Caco-2 (cell line): ENCODE measurements around the gene SLC7A5. TPM values are rescaled to one million over a fixed set of nuclear protein-coding genes. Genes with fewer than 3 reads are reported as not detected.

Experiments
- BruUV-seq: library from RNA; stranded (reverse); fragments of 400-500 nt; replicated peaks from 2 replicates; lab custom pipeline; 2021; lab: Mats Ljungman, UMichigan
- CTCF ChIA-PET: fragments of 300-600 bp; sonication (Branson Sonifier 250); formaldehyde crosslinking; loops from one replicate; lab custom pipeline; 2022; ENCODE audit warnings: antibody characterized with exemption; lab: Charles Lee
- POLR2A ChIA-PET: fragments of 300-600 bp; sonication (Branson Sonifier 250); formaldehyde crosslinking; loops from one replicate; lab custom pipeline; 2022; ENCODE audit warnings: antibody characterized with exemption; lab: Charles Lee
- DNase-seq, 2 experiments: peaks; one replicate each; pipeline versions ENCODE4 v3.0.0 to v3.0.0-alpha.2; 2020 to 2022
- H3K27me3 ChIP-seq: replicated peaks from 2 replicates; pipeline ENCODE4 v1.6.0; 2011; ENCODE audit warnings: low read length; ENCODE audit not compliant: control insufficient read depth, insufficient read depth
- H3K36me3 ChIP-seq: 2 replicates; pipeline ENCODE4 v1.5.1; 2011; ENCODE audit warnings: low read length; ENCODE audit not compliant: control insufficient read depth, insufficient read depth
- H3K4me1 ChIP-seq: fragments of 250-450 bp; sonication (Bioruptor Pico); 2 replicates; pipeline ENCODE4 v1.5.1; 2020; ENCODE audit warnings: mild to moderate bottlenecking
- H3K4me3 ChIP-seq: 2 replicates; pipeline ENCODE4 v1.5.1; 2011; ENCODE audit warnings: low read depth, mild to moderate bottlenecking, control low read depth, low read length
- H3K9me3 ChIP-seq: fragments of 250-450 bp; sonication (Bioruptor Pico); 2 replicates; pipeline ENCODE4 v1.5.1; 2020; ENCODE audit warnings: mild to moderate bottlenecking, moderate library complexity
- H3K27ac Mint-ChIP-seq: one replicate; pipeline ENCODE4 v1.8.0; 2022; ENCODE audit warnings: mixed read lengths; ENCODE audit not compliant: unreplicated experiment
- H3K27me3 Mint-ChIP-seq: one replicate; pipeline ENCODE4 v1.8.0; 2022; ENCODE audit warnings: mixed read lengths; ENCODE audit not compliant: insufficient read depth, unreplicated experiment
- H3K36me3 Mint-ChIP-seq: one replicate; pipeline ENCODE4 v1.8.0; 2022; ENCODE audit warnings: mild to moderate bottlenecking, mixed read lengths; ENCODE audit not compliant: insufficient read depth, unreplicated experiment
- H3K4me1 Mint-ChIP-seq: one replicate; pipeline ENCODE4 v1.8.0; 2022; ENCODE audit warnings: low read depth, mixed read lengths; ENCODE audit not compliant: unreplicated experiment
- H3K4me3 Mint-ChIP-seq: one replicate; pipeline ENCODE4 v1.8.0; 2022; ENCODE audit warnings: mild to moderate bottlenecking, moderate library complexity, mixed read lengths; ENCODE audit not compliant: unreplicated experiment
- H3K9me3 Mint-ChIP-seq: one replicate; pipeline ENCODE4 v1.8.0; 2022; ENCODE audit warnings: mixed read lengths; ENCODE audit not compliant: unreplicated experiment
- intact Hi-C: fragments of 100-400 bp; cut with micrococcal nuclease; formaldehyde crosslinking; loops from one replicate; pipeline ENCODE4 v1.10.0; 2022; ENCODE audit not compliant: unreplicated experiment
- total RNA-seq: library from RNA; stranded (reverse); gene quantifications from 2 replicates; pipeline ENCODE4 v1.2.3, GENCODE V29; 2022
- TF ChIP-seq, protein P1 (sequence below), 2 experiments: fragments of 200-600 bp in 1 of 2; IDR thresholded peaks; 1 replicate in 1 of 2; 2 replicates in 1 of 2; pipeline versions ENCODE4 v1.5.1 to v1.8.0; 2011 to 2022; ENCODE audit warnings: antibody characterized with exemption in 1 of 2, control low read depth in 1 of 2, inconsistent platforms in 1 of 2, low read depth in 1 of 2, low read length in 1 of 2, mild to moderate bottlenecking in 1 of 2, moderate library complexity in 1 of 2; ENCODE audit not compliant: insufficient read depth in 1 of 2, severe bottlenecking in 1 of 2, unreplicated experiment in 1 of 2

SLC7A5 gene
- total RNA-seq, 1 experiment from 2014 or later = 534 TPM

DNA sequence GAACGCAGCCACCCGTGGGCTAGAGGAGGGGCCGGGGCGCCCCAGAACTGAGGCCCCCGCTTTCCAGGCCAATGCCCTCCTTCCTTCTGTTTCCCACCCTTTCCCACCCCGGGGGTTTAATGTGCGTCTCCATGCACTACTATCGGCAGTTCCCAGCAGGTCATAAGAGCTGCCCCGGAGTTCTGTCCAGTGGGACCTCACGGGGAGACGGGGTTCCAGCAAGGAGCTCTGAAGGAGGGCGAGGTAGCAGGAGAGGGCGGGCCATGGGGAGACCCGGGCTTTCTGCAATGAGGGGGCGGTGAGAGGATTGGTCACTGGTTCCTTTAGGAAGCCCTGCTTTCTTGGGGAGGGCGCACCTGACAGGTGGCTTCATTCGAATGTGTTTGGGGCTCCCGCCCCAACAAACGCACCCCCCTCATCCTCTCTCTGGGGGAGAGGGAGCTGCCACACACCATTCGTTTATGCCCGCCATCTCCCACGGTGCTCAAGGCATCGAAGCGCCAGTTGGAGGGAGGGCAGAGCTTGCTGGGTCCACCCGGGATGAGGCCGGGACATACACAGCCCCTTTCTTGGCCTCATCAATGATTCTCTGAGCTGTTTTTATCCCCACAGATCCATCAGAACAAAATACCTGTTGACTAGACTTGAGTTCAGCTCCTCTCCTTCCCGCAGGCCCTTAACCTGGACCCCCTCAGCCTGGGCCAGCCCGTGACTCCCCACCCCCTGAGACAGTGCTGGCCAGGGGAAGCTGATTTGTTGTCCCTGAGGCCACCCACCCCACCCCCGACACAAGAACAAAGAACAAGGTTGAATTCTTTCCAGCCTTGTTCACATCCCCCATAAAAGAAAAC, 44.1 kb downstream of the SLC7A5 start:
- Mint-ChIP-seq H3K4me3 (peak overlapping the region; percentile 2), H3K27ac (peak overlapping the region; percentile 68), H3K9me3 (no peaks in the 10 kb centered on the region), H3K4me1 (peaks cover 29% of the 10 kb centered on the region), H3K27me3 (no peaks in the 10 kb centered on the region), H3K36me3 (peaks cover 78% of the 10 kb centered on the region)
- DNase-seq = peak in 1 of 2 experiments; percentile 36
- no peaks in the 10 kb centered on the region for H3K27me3 ChIP-seq
- intact Hi-C loops = loop anchor here (1.0 kb wide), 1 partner anchor 46 kb away; no protein-coding TSS in a partner anchor
- BruUV-seq = no TSS peak
- peaks cover 48% of the 10 kb centered on the region for H3K4me1 ChIP-seq
- CTCF ChIA-PET = interaction anchor here (0.6 kb wide), 2 partner anchors 35 to 792 kb away, joined by 4 to 6 read pairs; no protein-coding TSS in a partner anchor
- no peak overlapping the region for H3K4me3 ChIP-seq
- no peaks in the 10 kb centered on the region for H3K9me3 ChIP-seq
- POLR2A ChIA-PET = no interaction called here
- no peaks in the 10 kb centered on the region for H3K36me3 ChIP-seq
- TF ChIP-seq, protein P1, sequence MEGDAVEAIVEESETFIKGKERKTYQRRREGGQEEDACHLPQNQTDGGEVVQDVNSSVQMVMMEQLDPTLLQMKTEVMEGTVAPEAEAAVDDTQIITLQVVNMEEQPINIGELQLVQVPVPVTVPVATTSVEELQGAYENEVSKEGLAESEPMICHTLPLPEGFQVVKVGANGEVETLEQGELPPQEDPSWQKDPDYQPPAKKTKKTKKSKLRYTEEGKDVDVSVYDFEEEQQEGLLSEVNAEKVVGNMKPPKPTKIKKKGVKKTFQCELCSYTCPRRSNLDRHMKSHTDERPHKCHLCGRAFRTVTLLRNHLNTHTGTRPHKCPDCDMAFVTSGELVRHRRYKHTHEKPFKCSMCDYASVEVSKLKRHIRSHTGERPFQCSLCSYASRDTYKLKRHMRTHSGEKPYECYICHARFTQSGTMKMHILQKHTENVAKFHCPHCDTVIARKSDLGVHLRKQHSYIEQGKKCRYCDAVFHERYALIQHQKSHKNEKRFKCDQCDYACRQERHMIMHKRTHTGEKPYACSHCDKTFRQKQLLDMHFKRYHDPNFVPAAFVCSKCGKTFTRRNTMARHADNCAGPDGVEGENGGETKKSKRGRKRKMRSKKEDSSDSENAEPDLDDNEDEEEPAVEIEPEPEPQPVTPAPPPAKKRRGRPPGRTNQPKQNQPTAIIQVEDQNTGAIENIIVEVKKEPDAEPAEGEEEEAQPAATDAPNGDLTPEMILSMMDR (IDR thresholded peaks at IDR 0.05; ENCODE audit: insufficient read depth in 1 of 2, low read depth in 1 of 2, low read length in 1 of 2, severe bottlenecking in 1 of 2, unreplicated experiment in 1 of 2) = no peak

DNA sequence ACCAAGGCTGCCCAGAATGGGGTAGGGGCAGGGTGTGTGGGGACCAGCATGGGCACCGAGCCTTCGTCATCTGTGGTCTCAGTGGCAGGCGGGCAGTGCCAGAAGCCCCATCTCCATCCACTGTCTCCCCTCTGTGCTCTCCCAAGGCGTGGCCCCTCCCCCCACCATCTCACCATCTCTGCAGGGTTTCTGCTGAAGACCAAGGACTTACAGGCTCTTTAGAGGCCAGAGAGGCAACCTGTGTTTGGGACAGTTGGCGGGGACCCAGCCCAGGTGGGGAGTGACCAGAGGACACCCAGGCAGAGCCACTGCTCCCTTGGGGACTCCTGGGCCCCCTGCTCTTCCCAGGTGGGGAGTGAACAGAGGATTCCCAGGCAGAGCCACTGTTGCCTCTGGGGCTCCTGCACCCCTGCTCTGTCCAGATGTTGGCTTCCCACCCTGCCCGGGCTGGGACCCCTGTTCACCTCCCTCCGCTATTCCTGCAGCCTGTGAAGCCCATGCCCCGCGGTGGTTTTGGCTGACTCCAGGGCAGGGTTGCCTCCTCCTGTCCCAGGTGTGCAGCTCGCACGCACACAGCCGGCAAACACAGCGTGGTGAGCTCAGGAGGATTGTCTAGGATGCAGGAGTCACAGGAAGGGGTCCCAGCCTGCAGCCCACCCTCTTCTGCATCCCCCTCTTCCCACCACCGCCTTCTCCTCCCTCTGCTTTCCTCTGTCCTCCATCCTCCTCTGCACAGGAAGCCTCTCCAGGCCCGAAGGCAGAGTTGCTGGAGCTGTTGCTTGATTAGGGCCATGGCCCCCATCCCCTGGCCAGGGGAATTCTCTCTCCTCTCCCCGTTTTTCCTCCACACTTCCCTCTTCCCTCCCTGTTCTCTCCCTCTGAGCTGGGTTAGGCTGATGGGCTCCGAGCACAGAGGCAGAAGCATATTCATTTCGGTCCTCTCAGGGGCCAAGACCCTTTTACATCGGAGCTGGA, 45.0 kb downstream of the SLC7A5 start:
- H3K27me3 Mint-ChIP-seq = no peaks in the 10 kb centered on the region
- no TSS peak for BruUV-seq
- Histone ChIP-seq H3K9me3 (no peaks in the 10 kb centered on the region), H3K4me3 (no peak overlapping the region), H3K4me1 (peaks cover 48% of the 10 kb centered on the region), H3K27me3 (no peaks in the 10 kb centered on the region), H3K36me3 (no peaks in the 10 kb centered on the region)
- H3K4me1 Mint-ChIP-seq = peaks cover 24% of the 10 kb centered on the region
- peaks cover 69% of the 10 kb centered on the region for H3K36me3 Mint-ChIP-seq
- H3K4me3 Mint-ChIP-seq = peak overlapping the region; percentile 2
- peak overlapping the region; percentile 47 for H3K27ac Mint-ChIP-seq
- intact Hi-C loops = loop anchor here (1.0 kb wide), 1 partner anchor 45 kb away; no protein-coding TSS in a partner anchor
- TF ChIP-seq, protein P1 (IDR thresholded peaks at IDR 0.05; ENCODE audit: insufficient read depth in 1 of 2, low read depth in 1 of 2, low read length in 1 of 2, severe bottlenecking in 1 of 2, unreplicated experiment in 1 of 2) = no peak
- ChIA-PET POLR2A (no interaction called here), CTCF (interaction anchor here (0.6 kb wide), 1 partner anchor 36 kb away, joined by 6 read pairs; no protein-coding TSS in a partner anchor)
- no peaks in the 10 kb centered on the region for H3K9me3 Mint-ChIP-seq
- DNase-seq = peak in 1 of 2 experiments; percentile 18
